HepG2 (cell line): ENCODE results near the gene GNAT2. TPM values are rescaled to one million over a fixed set of nuclear protein-coding genes. Genes with fewer than 3 reads are reported as not detected.

Experiments used
- ARNT ChIP-seq: fragments of 450-650 bp; IDR thresholded peaks from 2 replicates; pipeline ENCODE4 v1.6.1; 2017
- FOSL2 ChIP-seq: sonication (generic); formaldehyde crosslinking; IDR thresholded peaks from 2 replicates; pipeline ENCODE4 v1.4.0; 2020; ENCODE audit warnings: missing genetic modification reagents
- GATAD2A ChIP-seq: IDR thresholded peaks from 2 replicates; pipeline ENCODE4 v1.6.1; 2016
- HDAC1 ChIP-seq: sonication (generic); formaldehyde crosslinking; IDR thresholded peaks from 2 replicates; pipeline ENCODE4 v1.5.1; 2020; ENCODE audit warnings: mild to moderate bottlenecking, missing genetic modification reagents
- HDAC2 ChIP-seq: sonication (generic); formaldehyde crosslinking; IDR thresholded peaks from 2 replicates; pipeline ENCODE4 v1.4.0; 2020; ENCODE audit warnings: missing genetic modification reagents
- ISL2 ChIP-seq: sonication (generic); formaldehyde crosslinking; IDR thresholded peaks from 2 replicates; pipeline ENCODE4 v1.5.0; 2020; ENCODE audit warnings: missing genetic modification reagents
- JUNB ChIP-seq: sonication (generic); formaldehyde crosslinking; IDR thresholded peaks from 2 replicates; pipeline ENCODE4 v1.8.0; 2022; ENCODE audit warnings: missing genetic modification reagents, mild to moderate bottlenecking, borderline replicate concordance
- MAFF ChIP-seq: IDR thresholded peaks from 2 replicates; pipeline ENCODE4 v1.6.1; 2011; ENCODE audit warnings: low read depth, low read length, improper control_type of control experiment
- ONECUT2 ChIP-seq: sonication (generic); formaldehyde crosslinking; IDR thresholded peaks from 2 replicates; pipeline ENCODE4 v1.4.0; 2020; ENCODE audit warnings: missing genetic modification reagents
- PPARG ChIP-seq: conservative IDR thresholded peaks from 2 replicates; pipeline ENCODE4 v1.6.1; 2016; ENCODE audit warnings: missing biosample characterization, missing genetic modification reagents
- SOX6 ChIP-seq, 2 experiments: fragments of 450-650 bp in 1 of 2; sonication (generic) in 1 of 2; formaldehyde crosslinking in 1 of 2; IDR thresholded peaks; 2 replicates each; pipeline versions ENCODE4 v1.4.0 to v1.6.1; 2017 to 2020; ENCODE audit warnings: antibody characterized with exemption in 1 of 2, mild to moderate bottlenecking in 1 of 2, missing genetic modification reagents in 1 of 2
- TCF7 ChIP-seq: sonication (generic); IDR thresholded peaks from 2 replicates; pipeline ENCODE4 v1.6.1; 2016; ENCODE audit warnings: antibody characterized with exemption, low read depth
- ZNF333 ChIP-seq: sonication (generic); formaldehyde crosslinking; IDR thresholded peaks from 2 replicates; pipeline ENCODE4 v1.4.0; 2020; ENCODE audit warnings: mild to moderate bottlenecking, missing genetic modification reagents, borderline replicate concordance
- ZNF768 ChIP-seq: sonication (generic); formaldehyde crosslinking; IDR thresholded peaks from 2 replicates; pipeline ENCODE4 v1.4.0; 2020; ENCODE audit warnings: missing genetic modification reagents
- ZNF792 ChIP-seq: IDR thresholded peaks from 2 replicates; pipeline ENCODE4 v1.6.1; 2016
- ZNF879 ChIP-seq: sonication (generic); formaldehyde crosslinking; IDR thresholded peaks from 2 replicates; pipeline ENCODE4 v1.8.1; 2023; ENCODE audit warnings: missing genetic modification reagents
- ZSCAN29 ChIP-seq: sonication (generic); formaldehyde crosslinking; conservative IDR thresholded peaks from 2 replicates; pipeline ENCODE4 v1.4.0; 2020; ENCODE audit warnings: mild to moderate bottlenecking, missing genetic modification reagents
- ZSCAN31 ChIP-seq: sonication (generic); formaldehyde crosslinking; IDR thresholded peaks from 2 replicates; pipeline ENCODE4 v1.5.0; 2020; ENCODE audit warnings: low read depth, mild to moderate bottlenecking, missing genetic modification reagents
- polyA plus RNA-seq, 8 experiments: library from polyadenylated mRNA; depleted of rRNA in 3 of 8; stranded (reverse) in 7 of 8; unstranded in 1 of 8; fragments of >200 nt; fragmentation: Illumina TruSeq in 4 of 8; extraction: Trizol in 4 of 8; gene quantifications; 2 replicates each; pipeline versions ENCODE4 v1.2.1 to v1.2.3, GENCODE V29; 2011 to 2016; ENCODE audit warnings: low read depth in 4 of 8, missing spikeins in 1 of 8, mixed read lengths in 1 of 8; ENCODE audit not compliant: insufficient read depth in 1 of 8
- total RNA-seq, 5 experiments: library from RNA; depleted of rRNA; stranded (reverse); fragments of >200 nt; fragmentation: Illumina TruSeq; extraction: Trizol; gene quantifications; 2 replicates each; pipeline ENCODE4 v1.2.3, GENCODE V29; 2016; ENCODE audit warnings: low read depth in 1 of 5
- TF ChIP-seq, protein P1 (sequence below): sonication (generic); formaldehyde crosslinking; IDR thresholded peaks from 2 replicates; pipeline ENCODE4 v1.4.0; 2020; ENCODE audit warnings: mild to moderate bottlenecking, missing genetic modification reagents
- TF ChIP-seq, protein P2 (sequence below): sonication (generic); formaldehyde crosslinking; IDR thresholded peaks from 2 replicates; pipeline ENCODE4 v1.4.0; 2020; ENCODE audit warnings: missing genetic modification reagents, mild to moderate bottlenecking, borderline replicate concordance
- TF ChIP-seq, protein P3 (sequence below): sonication (generic); formaldehyde crosslinking; IDR thresholded peaks from 2 replicates; pipeline ENCODE4 v1.4.0; 2020; ENCODE audit warnings: missing genetic modification reagents, mild to moderate bottlenecking, borderline replicate concordance
- TF ChIP-seq, protein P4 (sequence below): sonication (generic); formaldehyde crosslinking; IDR thresholded peaks from 2 replicates; pipeline ENCODE4 v1.8.0; 2022; ENCODE audit warnings: missing genetic modification reagents, mild to moderate bottlenecking, borderline replicate concordance
- TF ChIP-seq, protein P5 (sequence below): sonication (generic); formaldehyde crosslinking; IDR thresholded peaks from 2 replicates; pipeline ENCODE4 v1.5.0; 2020; ENCODE audit warnings: mild to moderate bottlenecking, missing genetic modification reagents, borderline replicate concordance

Gene GNAT2
- total and polyA plus RNA-seq, 2 of the 13 experiments (the other 11 are each of a cell fraction or from before 2014, with no cell fraction given) = 0.08 to 0.20 TPM

DNA sequence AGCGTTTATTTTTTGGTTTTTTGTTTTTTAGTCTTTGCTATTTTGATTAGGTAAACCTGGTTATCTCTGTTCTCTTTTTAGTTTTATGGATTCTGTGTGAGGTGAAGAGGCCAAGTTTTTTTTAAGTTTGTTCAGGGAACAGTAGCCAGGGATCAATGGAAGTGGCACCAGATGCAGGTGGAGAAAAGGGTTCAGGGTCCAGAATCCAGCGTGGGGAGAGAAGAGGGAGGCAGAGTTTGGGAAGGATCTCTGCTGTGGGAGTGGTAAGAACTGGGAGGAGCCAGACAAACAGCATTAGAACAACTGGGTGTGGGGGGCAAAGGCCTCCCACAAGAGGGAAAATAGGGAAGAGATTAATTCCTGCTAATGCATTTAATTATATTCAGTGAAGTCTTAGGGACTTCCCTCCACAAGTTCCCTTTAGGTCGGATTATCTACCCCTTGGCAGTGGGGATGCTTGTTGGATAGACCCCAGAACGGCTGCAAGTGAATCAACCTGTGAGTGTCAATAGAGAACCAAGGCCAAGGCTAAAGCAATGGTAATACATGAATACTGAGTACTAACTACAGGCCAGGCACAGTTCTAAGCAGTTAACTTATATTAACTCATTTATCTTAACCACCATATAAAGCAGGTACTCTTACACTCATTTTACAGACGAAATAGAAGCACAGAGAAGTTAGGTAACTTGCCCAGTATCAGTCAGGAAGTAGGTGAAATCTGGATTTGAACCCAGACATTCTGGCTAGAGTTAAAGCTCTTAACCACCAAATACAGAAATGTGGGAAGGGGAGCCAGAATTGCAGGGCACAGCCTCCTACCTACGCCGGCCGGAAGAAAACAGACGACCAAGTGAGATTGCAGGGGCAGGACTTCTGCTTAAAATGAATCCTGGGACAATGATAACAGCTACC, 498 bp downstream of the GNAT2 start (continued):
- TF ChIP-seq ONECUT2 (CRISPR knock-in tag) = peak; percentile 84
- TF ChIP-seq HDAC2 = peak; percentile 34; the same call in 1 of the 2 replicates
- no peak for TF ChIP-seq ZNF792
- peak; percentile 65; the same call in 1 of the 2 replicates for TF ChIP-seq HDAC1 (CRISPR knock-in tag)
- 0 out of 2 replicates have a peak, but pooled peaks have one; percentile 6 for TF ChIP-seq PPARG (CRISPR knock-in tag)
- no peak for TF ChIP-seq ARNT
- TF ChIP-seq, protein P1, sequence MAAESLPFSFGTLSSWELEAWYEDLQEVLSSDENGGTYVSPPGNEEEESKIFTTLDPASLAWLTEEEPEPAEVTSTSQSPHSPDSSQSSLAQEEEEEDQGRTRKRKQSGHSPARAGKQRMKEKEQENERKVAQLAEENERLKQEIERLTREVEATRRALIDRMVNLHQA = no peak
- peak; percentile 79 for TF ChIP-seq TCF7
- no peak for TF ChIP-seq ZNF879 (CRISPR knock-in tag)
- TF ChIP-seq ZNF768 (CRISPR knock-in tag) = no peak
- TF ChIP-seq, protein P2, sequence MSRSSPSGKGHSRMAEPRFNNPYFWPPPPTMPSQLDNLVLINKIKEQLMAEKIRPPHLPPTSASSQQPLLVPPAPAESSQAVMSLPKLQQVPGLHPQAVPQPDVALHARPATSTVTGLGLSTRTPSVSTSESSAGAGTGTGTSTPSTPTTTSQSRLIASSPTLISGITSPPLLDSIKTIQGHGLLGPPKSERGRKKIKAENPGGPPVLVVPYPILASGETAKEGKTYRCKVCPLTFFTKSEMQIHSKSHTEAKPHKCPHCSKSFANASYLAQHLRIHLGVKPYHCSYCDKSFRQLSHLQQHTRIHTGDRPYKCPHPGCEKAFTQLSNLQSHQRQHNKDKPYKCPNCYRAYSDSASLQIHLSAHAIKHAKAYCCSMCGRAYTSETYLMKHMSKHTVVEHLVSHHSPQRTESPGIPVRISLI = peak; percentile 96
- TF ChIP-seq FOSL2 (CRISPR knock-in tag) = peak; percentile 23; the same call in 1 of the 2 replicates
- TF ChIP-seq, protein P3, sequence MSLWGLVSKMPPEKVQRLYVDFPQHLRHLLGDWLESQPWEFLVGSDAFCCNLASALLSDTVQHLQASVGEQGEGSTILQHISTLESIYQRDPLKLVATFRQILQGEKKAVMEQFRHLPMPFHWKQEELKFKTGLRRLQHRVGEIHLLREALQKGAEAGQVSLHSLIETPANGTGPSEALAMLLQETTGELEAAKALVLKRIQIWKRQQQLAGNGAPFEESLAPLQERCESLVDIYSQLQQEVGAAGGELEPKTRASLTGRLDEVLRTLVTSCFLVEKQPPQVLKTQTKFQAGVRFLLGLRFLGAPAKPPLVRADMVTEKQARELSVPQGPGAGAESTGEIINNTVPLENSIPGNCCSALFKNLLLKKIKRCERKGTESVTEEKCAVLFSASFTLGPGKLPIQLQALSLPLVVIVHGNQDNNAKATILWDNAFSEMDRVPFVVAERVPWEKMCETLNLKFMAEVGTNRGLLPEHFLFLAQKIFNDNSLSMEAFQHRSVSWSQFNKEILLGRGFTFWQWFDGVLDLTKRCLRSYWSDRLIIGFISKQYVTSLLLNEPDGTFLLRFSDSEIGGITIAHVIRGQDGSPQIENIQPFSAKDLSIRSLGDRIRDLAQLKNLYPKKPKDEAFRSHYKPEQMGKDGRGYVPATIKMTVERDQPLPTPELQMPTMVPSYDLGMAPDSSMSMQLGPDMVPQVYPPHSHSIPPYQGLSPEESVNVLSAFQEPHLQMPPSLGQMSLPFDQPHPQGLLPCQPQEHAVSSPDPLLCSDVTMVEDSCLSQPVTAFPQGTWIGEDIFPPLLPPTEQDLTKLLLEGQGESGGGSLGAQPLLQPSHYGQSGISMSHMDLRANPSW (CRISPR knock-in tag) = peak; percentile 11; the same call in 1 of the 2 replicates
- peak; percentile 83 for TF ChIP-seq GATAD2A (CRISPR knock-in tag)
- no peak for TF ChIP-seq MAFF
- TF ChIP-seq JUNB = 0 out of 2 replicates have a peak, but pooled peaks have one; percentile 27
- TF ChIP-seq, protein P4, sequence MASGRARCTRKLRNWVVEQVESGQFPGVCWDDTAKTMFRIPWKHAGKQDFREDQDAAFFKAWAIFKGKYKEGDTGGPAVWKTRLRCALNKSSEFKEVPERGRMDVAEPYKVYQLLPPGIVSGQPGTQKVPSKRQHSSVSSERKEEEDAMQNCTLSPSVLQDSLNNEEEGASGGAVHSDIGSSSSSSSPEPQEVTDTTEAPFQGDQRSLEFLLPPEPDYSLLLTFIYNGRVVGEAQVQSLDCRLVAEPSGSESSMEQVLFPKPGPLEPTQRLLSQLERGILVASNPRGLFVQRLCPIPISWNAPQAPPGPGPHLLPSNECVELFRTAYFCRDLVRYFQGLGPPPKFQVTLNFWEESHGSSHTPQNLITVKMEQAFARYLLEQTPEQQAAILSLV (CRISPR knock-in tag) = no peak
- no peak for TF ChIP-seq SOX6 (IDR thresholded peaks at IDR 0.05)
- peak; percentile 85 for TF ChIP-seq SOX6 (CRISPR knock-in tag; IDR thresholded peaks at IDR 0.05)
- TF ChIP-seq ZSCAN29 = peak; percentile 58; the same call in 1 of the 2 replicates
- no peak; the same call in 1 of the 2 replicates for TF ChIP-seq ISL2 (CRISPR knock-in tag)
- 0 out of 2 replicates have a peak, but pooled peaks have one; percentile 42 for TF ChIP-seq ZSCAN31 (CRISPR knock-in tag)
- no peak for TF ChIP-seq ZNF333 (CRISPR knock-in tag)
- TF ChIP-seq, protein P5, sequence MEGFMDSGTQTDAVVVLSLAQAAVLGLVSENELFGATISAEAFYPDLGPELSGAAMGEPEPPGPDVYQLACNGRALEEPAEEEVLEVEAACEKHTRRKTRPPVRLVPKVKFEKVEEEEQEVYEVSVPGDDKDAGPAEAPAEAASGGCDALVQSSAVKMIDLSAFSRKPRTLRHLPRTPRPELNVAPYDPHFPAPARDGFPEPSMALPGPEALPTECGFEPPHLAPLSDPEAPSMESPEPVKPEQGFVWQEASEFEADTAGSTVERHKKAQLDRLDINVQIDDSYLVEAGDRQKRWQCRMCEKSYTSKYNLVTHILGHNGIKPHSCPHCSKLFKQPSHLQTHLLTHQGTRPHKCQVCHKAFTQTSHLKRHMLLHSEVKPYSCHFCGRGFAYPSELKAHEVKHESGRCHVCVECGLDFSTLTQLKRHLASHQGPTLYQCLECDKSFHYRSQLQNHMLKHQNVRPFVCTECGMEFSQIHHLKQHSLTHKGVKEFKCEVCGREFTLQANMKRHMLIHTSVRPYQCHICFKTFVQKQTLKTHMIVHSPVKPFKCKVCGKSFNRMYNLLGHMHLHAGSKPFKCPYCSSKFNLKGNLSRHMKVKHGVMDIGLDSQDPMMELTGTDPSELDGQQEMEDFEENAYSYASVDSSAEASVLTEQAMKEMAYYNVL = peak; percentile 46; the same call in 1 of the 2 replicates
